Adrenal gland (tissue), 12 donors: ENCODE data around the gene GLCE. TPM values are rescaled to one million over a fixed set of nuclear protein-coding genes. Genes with fewer than 3 reads are reported as not detected.

Experiments used
- DNase-seq, 7 donors: peaks; one replicate each; pipeline ENCODE4 v3.0.0-alpha.2; 2019 to 2020
- H3K27ac ChIP-seq, 5 donors: fragments of 200-600 bp; sonication (generic) in 4 of 5; 1 replicate in 3 of 5; 2 replicates in 2 of 5; pipeline versions ENCODE4 v1.5.1 to v1.8.0; 2016 to 2020; ENCODE audit warnings: mild to moderate bottlenecking in 1 of 5
- H3K27me3 ChIP-seq: fragments of 200-600 bp; 2 replicates; pipeline ENCODE4 v1.8.0; 2021
- H3K36me3 ChIP-seq, 2 donors: fragments of 200-600 bp; replicated peaks in 1 of 2; 1 replicate in 1 of 2; 2 replicates in 1 of 2; pipeline versions ENCODE4 v1.5.1 to v1.8.0; 2018 to 2022
- H3K4me1 ChIP-seq, 2 donors: fragments of 200-600 bp; replicated peaks in 1 of 2; 1 replicate in 1 of 2; 2 replicates in 1 of 2; pipeline versions ENCODE4 v1.5.1 to v1.8.0; 2018 to 2021
- H3K4me3 ChIP-seq, 4 donors: fragments of 200-600 bp; sonication (generic) in 3 of 4; one replicate each; pipeline ENCODE4 v1.5.1; 2016 to 2018
- H3K9me3 ChIP-seq, 3 donors: fragments of 200-600 bp; sonication (generic) in 1 of 3; replicated peaks in 1 of 3; 1 replicate in 2 of 3; 2 replicates in 1 of 3; pipeline versions ENCODE4 v1.5.1 to v1.8.0; 2016 to 2021
- POLR2A ChIP-seq, 2 donors: fragments of 450-650 bp; IDR thresholded peaks; one replicate each; pipeline ENCODE4 v1.6.1; 2017; ENCODE audit warnings: antibody characterized with exemption in 2 of 2, mild to moderate bottlenecking in 2 of 2, moderate library complexity in 1 of 2
- WGBS, 4 donors: extraction: QIAGEN DNeasy Blood & Tissue Kit in 2 of 4; methylation state at CpG; one replicate each; pipeline versions ENCODE4 v1.1.5 to v1.1.7; 2013 to 2017; 5-methylcytosine and 5-hydroxymethylcytosine counted together
- intact Hi-C, 2 donors: fragments of 100-400 bp; cut with DNase I; formaldehyde crosslinking; loops; one replicate each; pipeline versions ENCODE4 v1.14.1 to v1.15.0; 2022 to 2023
- polyA plus RNA-seq, 3 donors: library from polyadenylated mRNA; stranded (reverse); fragments of 200-250 nt in 2 of 3; fragments of 350-450 nt in 1 of 3; fragmentation: Illumina TruSeq in 1 of 3; extraction: RNeasy Lipid Tissue Mini Kit (QIAGEN cat#74804) in 1 of 3; gene quantifications; one replicate each; pipeline ENCODE4 v1.2.3, GENCODE V29; 2013 to 2014
- total RNA-seq, 9 donors: library from RNA; depleted of rRNA in 4 of 9; stranded (reverse); fragments of >200 nt in 4 of 9; fragments of 120-200 nt in 1 of 9; fragmentation: NEBNext Ultra II Directional in 1 of 9; extraction: Animal tissue kit (Norgen Biotek cat#: 25700) in 1 of 9; gene quantifications; one replicate each; pipeline versions ENCODE4 v1.1.0 to v1.2.4, GENCODE V29; 2013 to 2023
- TF ChIP-seq, protein P1 (sequence below), 6 experiments: fragments of 450-650 bp in 4 of 6; fragments of 200-600 bp in 2 of 6; sonication (generic) in 1 of 6; IDR thresholded peaks; 1 replicate in 5 of 6; 2 replicates in 1 of 6; pipeline versions ENCODE4 v1.5.1 to v1.8.0; 2016 to 2021; ENCODE audit warnings: antibody characterized with exemption in 6 of 6, mild to moderate bottlenecking in 2 of 6, moderate library complexity in 1 of 6
- donor health status: healthy with polysubstance abuse.
- donor health status: Bipolar disorder and iron deficiency.
- donor health status: DM: yes; HTN: yes; CAD: no.
- donor health status: DM: no; HTN: no; CAD: no.
- donor health status: DM: no; HTN: no; CAD: no.
- donor health status: DM: yes; HTN: yes; CAD: no.

Gene GLCE
- total and polyA plus RNA-seq, 12 donors = 9.3 to 48.4 (median 28.1) TPM

- Histone ChIP-seq H3K9me3 (no peaks in the 10 kb centered on the region), H3K36me3 (no peaks in the 10 kb centered on the region), H3K27ac (no peak overlapping the region), H3K4me1 (no peaks in the 10 kb centered on the region), H3K27me3 (no peaks in the 10 kb centered on the region), H3K4me3 (no peak overlapping the region)
- DNase-seq = no peak
- TF ChIP-seq, protein P1, sequence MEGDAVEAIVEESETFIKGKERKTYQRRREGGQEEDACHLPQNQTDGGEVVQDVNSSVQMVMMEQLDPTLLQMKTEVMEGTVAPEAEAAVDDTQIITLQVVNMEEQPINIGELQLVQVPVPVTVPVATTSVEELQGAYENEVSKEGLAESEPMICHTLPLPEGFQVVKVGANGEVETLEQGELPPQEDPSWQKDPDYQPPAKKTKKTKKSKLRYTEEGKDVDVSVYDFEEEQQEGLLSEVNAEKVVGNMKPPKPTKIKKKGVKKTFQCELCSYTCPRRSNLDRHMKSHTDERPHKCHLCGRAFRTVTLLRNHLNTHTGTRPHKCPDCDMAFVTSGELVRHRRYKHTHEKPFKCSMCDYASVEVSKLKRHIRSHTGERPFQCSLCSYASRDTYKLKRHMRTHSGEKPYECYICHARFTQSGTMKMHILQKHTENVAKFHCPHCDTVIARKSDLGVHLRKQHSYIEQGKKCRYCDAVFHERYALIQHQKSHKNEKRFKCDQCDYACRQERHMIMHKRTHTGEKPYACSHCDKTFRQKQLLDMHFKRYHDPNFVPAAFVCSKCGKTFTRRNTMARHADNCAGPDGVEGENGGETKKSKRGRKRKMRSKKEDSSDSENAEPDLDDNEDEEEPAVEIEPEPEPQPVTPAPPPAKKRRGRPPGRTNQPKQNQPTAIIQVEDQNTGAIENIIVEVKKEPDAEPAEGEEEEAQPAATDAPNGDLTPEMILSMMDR (IDR thresholded peaks at IDR 0.05) = no peak
- no peak for TF ChIP-seq POLR2A (IDR thresholded peaks at IDR 0.05)
- 82 to 100% (median 94%) methylated on average over 1 of the region's 1 CpG for WGBS, 4 donors
- intact Hi-C loops = no loop called here
These were observed 24.8 kb downstream of the GLCE start for GRCh38 chr15:69185216-69185615.

DNA sequence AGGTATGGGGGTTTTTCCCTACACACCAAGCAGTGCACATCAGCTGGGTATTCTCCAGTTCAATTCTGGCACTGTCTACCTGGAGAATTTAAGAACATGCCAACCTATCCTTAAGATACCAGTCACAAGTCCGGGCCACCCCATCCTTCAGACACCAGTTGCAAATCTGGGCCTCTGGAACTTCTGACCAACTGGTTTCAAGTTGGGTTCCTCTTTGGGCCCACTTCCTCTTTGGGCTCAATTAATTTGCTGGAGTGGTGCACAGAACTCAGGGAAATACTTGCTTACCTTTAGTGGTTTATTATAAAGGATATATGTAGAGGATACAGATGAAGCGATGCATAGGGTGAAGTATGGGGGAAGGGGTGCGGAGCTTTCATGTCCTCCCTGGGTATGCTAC lies 25.3 kb downstream of the GLCE start:
- no peaks in the 10 kb centered on the region for H3K4me1 ChIP-seq
- intact Hi-C loops = no loop called here
- H3K9me3 ChIP-seq = no peaks in the 10 kb centered on the region
- no peak for TF ChIP-seq POLR2A (IDR thresholded peaks at IDR 0.05)
- TF ChIP-seq, protein P1 (IDR thresholded peaks at IDR 0.05) = no peak
- H3K27ac ChIP-seq = no peak overlapping the region
- no peak for DNase-seq
- 90 to 94% (median 93%) methylated on average over 3 of the region's 3 CpGs for WGBS, 4 donors
- no peak overlapping the region for H3K4me3 ChIP-seq
- no peaks in the 10 kb centered on the region for H3K36me3 ChIP-seq
- H3K27me3 ChIP-seq = no peaks in the 10 kb centered on the region

DNA sequence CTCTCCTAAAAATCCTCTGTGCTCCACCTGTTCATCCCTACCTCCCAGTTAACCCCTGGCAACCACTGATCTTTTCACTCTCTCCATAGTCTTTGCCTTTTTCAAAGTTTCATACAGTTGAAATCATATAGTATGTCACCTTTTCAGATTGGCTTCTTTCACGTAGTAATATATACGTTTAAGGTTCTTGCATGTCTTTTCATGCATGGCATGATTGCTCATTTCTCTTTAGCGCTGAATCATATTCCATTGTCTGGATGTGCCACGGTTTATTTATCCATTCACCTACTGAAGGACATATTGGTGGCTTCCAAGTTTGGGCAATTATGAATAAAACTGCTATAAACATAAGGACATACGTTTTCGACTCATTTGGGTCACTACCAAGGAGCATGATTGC lies 28.7 kb downstream of the GLCE start:
- Histone ChIP-seq H3K27me3 (no peaks in the 10 kb centered on the region), H3K4me1 (peaks cover 8 to 11% of the 10 kb centered on the region in 2 donors), H3K9me3 (no peaks in the 10 kb centered on the region), H3K36me3 (no peaks in the 10 kb centered on the region), H3K27ac (no peak overlapping the region), H3K4me3 (no peak overlapping the region)
- 94 to 98% (median 95%) methylated on average over 6 of the region's 6 CpGs for WGBS, 4 donors
- no peak for DNase-seq
- intact Hi-C loops = no loop called here
- TF ChIP-seq, protein P1 (IDR thresholded peaks at IDR 0.05) = no peak
- no peak for TF ChIP-seq POLR2A (IDR thresholded peaks at IDR 0.05)

GRCh38 chr15:69190091-69190490 lies 29.7 kb downstream of the GLCE start:
- intact Hi-C loops = no loop called here
- no peak overlapping the region for H3K27ac ChIP-seq
- TF ChIP-seq, protein P1 (IDR thresholded peaks at IDR 0.05) = no peak
- no peak for TF ChIP-seq POLR2A (IDR thresholded peaks at IDR 0.05)

More at GRCh38 chr15:69190091-69190490, 29.7 kb downstream of the GLCE start:
- no peaks in the 10 kb centered on the region for H3K9me3 ChIP-seq
- peaks cover 14 to 20% of the 10 kb centered on the region in 2 donors for H3K4me1 ChIP-seq
- no peaks in the 10 kb centered on the region for H3K27me3 ChIP-seq
- H3K36me3 ChIP-seq = no peaks in the 10 kb centered on the region
- H3K4me3 ChIP-seq = no peak overlapping the region
- no peak for DNase-seq
